ENCODE data around the gene MED13L. TPM values are rescaled to one million over a fixed set of nuclear protein-coding genes. Genes with fewer than 3 reads are reported as not detected.

The MED13L gene
- total and polyA plus RNA-seq, 4 donors = 7.9 to 94.0 (median 37.7) TPM

DNA sequence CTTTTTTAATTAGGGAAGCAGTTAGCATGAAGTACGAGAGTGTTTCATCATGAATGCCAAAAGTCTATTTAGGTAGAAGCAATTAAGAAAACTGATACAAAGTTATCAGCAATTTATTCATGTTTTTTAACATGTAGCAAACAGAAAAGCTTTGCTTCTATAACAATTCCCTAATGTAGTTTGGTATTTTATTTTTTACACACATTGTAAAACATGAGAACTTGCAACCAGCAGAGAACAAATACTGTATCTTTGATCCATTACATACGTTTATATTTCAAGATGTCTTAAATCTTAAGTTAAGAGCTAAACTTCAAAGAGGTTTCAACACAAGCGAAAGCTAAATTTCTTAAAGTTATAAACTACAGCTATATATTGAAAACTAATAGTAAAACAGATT lies 39.3 kb downstream of the MED13L start (continued):
- TF ChIP-seq HNF4G (IDR thresholded peaks at IDR 0.05) (no peak), FOXA1 (IDR thresholded peaks at IDR 0.05) (no peak), EGR1 (IDR thresholded peaks at IDR 0.05; ENCODE audit: low read depth in 2 of 2) (no peak), RAD21 (IDR thresholded peaks at IDR 0.05) (no peak)

DNA sequence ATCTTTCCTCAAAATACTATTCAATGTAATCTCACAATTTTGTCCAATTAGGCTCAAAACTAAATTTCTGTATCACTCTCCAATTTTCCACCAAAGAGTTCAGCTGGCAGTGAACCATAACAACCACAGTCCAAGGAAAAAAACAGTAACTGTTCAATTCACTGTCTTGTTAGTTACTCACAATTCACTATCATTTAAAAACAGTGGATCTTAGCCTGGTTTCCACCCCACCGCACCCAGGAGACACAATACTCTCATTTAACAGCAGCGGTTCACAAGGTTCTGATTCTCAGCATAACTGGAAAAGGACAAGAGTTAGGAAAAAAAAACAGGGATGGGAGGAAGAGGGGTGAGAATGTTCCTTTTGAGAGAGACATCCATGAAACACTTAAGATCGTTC lies 40.5 kb downstream of the MED13L start:
- no peak for DNase-seq (ENCODE audit: low spot score)
- Histone ChIP-seq H3K36me3 (ENCODE audit: control insufficient read depth in 4 of 4, insufficient read depth in 3 of 4, low read depth in 1 of 4, low read length in 3 of 4) (no peaks in the 10 kb centered on the region), H3K9me3 (ENCODE audit: control insufficient read depth in 4 of 4, low read length in 3 of 4) (no peaks in the 10 kb centered on the region), H3K4me1 (ENCODE audit: control insufficient read depth in 4 of 4, insufficient read depth in 4 of 4, low read length in 3 of 4) (peaks cover 3 to 24% (median 11%) of the 10 kb centered on the region in 4 donors), H3K9ac (ENCODE audit: low read depth in 1 of 2, low read length in 2 of 2) (no peak overlapping the region), H3K27me3 (ENCODE audit: control insufficient read depth in 4 of 4, insufficient read depth in 4 of 4, low read length in 3 of 4) (no peaks in the 10 kb centered on the region), H3K4me3 (ENCODE audit: low read depth in 1 of 3, low read length in 3 of 3) (no peak overlapping the region), H3K27ac (ENCODE audit: low read depth in 1 of 2, low read length in 2 of 2) (no peak overlapping the region)
- 85% methylated on average over 3 of the region's 3 CpGs for WGBS
- TF ChIP-seq, protein P1, sequence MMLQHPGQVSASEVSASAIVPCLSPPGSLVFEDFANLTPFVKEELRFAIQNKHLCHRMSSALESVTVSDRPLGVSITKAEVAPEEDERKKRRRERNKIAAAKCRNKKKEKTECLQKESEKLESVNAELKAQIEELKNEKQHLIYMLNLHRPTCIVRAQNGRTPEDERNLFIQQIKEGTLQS (IDR thresholded peaks at IDR 0.05) = no peak
- no peak for TF ChIP-seq HNF4A (conservative IDR thresholded peaks at IDR 0.05)
- TF ChIP-seq TAF1 (conservative IDR thresholded peaks at IDR 0.05) = no peak
- TF ChIP-seq, protein P2, sequence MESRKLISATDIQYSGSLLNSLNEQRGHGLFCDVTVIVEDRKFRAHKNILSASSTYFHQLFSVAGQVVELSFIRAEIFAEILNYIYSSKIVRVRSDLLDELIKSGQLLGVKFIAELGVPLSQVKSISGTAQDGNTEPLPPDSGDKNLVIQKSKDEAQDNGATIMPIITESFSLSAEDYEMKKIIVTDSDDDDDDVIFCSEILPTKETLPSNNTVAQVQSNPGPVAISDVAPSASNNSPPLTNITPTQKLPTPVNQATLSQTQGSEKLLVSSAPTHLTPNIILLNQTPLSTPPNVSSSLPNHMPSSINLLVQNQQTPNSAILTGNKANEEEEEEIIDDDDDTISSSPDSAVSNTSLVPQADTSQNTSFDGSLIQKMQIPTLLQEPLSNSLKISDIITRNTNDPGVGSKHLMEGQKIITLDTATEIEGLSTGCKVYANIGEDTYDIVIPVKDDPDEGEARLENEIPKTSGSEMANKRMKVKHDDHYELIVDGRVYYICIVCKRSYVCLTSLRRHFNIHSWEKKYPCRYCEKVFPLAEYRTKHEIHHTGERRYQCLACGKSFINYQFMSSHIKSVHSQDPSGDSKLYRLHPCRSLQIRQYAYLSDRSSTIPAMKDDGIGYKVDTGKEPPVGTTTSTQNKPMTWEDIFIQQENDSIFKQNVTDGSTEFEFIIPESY (IDR thresholded peaks at IDR 0.05) = no peak
- TF ChIP-seq GABPA (IDR thresholded peaks at IDR 0.05 in 1 of 2, conservative IDR thresholded peaks at IDR 0.05 in 1 of 2) = no peak
- no peak for TF ChIP-seq JUND (IDR thresholded peaks at IDR 0.05)
- TF ChIP-seq EGR1 (IDR thresholded peaks at IDR 0.05; ENCODE audit: low read depth in 2 of 2) = no peak
- TF ChIP-seq, protein P3, sequence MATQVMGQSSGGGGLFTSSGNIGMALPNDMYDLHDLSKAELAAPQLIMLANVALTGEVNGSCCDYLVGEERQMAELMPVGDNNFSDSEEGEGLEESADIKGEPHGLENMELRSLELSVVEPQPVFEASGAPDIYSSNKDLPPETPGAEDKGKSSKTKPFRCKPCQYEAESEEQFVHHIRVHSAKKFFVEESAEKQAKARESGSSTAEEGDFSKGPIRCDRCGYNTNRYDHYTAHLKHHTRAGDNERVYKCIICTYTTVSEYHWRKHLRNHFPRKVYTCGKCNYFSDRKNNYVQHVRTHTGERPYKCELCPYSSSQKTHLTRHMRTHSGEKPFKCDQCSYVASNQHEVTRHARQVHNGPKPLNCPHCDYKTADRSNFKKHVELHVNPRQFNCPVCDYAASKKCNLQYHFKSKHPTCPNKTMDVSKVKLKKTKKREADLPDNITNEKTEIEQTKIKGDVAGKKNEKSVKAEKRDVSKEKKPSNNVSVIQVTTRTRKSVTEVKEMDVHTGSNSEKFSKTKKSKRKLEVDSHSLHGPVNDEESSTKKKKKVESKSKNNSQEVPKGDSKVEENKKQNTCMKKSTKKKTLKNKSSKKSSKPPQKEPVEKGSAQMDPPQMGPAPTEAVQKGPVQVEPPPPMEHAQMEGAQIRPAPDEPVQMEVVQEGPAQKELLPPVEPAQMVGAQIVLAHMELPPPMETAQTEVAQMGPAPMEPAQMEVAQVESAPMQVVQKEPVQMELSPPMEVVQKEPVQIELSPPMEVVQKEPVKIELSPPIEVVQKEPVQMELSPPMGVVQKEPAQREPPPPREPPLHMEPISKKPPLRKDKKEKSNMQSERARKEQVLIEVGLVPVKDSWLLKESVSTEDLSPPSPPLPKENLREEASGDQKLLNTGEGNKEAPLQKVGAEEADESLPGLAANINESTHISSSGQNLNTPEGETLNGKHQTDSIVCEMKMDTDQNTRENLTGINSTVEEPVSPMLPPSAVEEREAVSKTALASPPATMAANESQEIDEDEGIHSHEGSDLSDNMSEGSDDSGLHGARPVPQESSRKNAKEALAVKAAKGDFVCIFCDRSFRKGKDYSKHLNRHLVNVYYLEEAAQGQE (IDR thresholded peaks at IDR 0.05) = no peak
- no peak for TF ChIP-seq NR2F2 (IDR thresholded peaks at IDR 0.05)
- TF ChIP-seq RAD21 (IDR thresholded peaks at IDR 0.05) = no peak
- TF ChIP-seq, protein P4, sequence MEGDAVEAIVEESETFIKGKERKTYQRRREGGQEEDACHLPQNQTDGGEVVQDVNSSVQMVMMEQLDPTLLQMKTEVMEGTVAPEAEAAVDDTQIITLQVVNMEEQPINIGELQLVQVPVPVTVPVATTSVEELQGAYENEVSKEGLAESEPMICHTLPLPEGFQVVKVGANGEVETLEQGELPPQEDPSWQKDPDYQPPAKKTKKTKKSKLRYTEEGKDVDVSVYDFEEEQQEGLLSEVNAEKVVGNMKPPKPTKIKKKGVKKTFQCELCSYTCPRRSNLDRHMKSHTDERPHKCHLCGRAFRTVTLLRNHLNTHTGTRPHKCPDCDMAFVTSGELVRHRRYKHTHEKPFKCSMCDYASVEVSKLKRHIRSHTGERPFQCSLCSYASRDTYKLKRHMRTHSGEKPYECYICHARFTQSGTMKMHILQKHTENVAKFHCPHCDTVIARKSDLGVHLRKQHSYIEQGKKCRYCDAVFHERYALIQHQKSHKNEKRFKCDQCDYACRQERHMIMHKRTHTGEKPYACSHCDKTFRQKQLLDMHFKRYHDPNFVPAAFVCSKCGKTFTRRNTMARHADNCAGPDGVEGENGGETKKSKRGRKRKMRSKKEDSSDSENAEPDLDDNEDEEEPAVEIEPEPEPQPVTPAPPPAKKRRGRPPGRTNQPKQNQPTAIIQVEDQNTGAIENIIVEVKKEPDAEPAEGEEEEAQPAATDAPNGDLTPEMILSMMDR (IDR thresholded peaks at IDR 0.05; ENCODE audit: low read depth, low read length, missing input control) = no peak
- no peak for TF ChIP-seq YY1 (IDR thresholded peaks at IDR 0.05)
- TF ChIP-seq FOXA2 (IDR thresholded peaks at IDR 0.05) = no peak
